Tibial nerve (tissue), 4 donors: ENCODE measurements around the gene ZFAND3.

Source experiments
- EP300 ChIP-seq, 2 donors: sonication (generic); formaldehyde crosslinking; IDR thresholded peaks; one replicate each; pipeline ENCODE4 v1.6.1; 2017; ENCODE audit warnings: antibody characterized with exemption in 2 of 2, mild to moderate bottlenecking in 1 of 2
- POLR2A ChIP-seq, 2 donors: fragments of 450-650 bp; IDR thresholded peaks; one replicate each; pipeline ENCODE4 v1.6.1; 2017; ENCODE audit warnings: antibody characterized with exemption in 2 of 2, mild to moderate bottlenecking in 2 of 2, moderate library complexity in 2 of 2
- TF ChIP-seq, protein P1 (sequence below), 5 experiments: fragments of 200-600 bp in 3 of 5; fragments of 450-650 bp in 2 of 5; sonication (generic) in 3 of 5; IDR thresholded peaks; one replicate each; pipeline ENCODE4 v1.5.1; 2016 to 2019; ENCODE audit warnings: antibody characterized with exemption in 5 of 5, mild to moderate bottlenecking in 3 of 5, moderate library complexity in 2 of 5

DNA sequence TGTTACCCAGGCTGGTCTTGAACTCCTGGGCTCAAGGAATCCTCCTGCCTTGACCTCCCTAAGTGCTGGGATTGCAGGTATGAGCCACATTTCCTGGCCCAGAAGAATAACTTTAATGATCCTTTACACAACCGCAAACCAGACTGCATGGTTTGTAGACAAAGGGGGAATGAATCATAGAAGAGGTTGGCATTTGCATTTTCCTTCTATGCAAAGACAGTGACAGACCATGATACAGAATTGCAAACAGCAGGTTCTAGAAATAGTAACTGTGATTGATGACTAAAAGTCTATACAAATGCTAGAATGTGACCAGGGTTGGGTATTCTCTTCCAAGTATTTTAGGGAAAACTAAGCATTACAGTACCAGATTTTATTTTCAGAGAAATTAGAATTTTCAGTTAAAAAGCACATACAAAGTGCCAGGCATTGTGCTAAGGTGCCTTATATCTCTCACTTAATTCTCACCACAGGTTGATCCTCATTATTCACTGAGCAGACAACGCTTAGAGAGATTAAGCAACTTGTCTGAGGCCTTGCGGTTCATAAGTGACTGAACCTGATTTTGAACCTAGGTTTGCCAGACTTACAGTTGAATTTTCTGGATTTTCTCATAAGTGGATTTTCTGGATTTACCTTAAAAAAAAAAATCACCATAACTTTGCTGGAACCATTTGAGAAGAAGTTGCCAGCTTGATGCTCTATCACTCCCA lies 146.6 kb downstream of the ZFAND3 start:
- TF ChIP-seq, protein P1, sequence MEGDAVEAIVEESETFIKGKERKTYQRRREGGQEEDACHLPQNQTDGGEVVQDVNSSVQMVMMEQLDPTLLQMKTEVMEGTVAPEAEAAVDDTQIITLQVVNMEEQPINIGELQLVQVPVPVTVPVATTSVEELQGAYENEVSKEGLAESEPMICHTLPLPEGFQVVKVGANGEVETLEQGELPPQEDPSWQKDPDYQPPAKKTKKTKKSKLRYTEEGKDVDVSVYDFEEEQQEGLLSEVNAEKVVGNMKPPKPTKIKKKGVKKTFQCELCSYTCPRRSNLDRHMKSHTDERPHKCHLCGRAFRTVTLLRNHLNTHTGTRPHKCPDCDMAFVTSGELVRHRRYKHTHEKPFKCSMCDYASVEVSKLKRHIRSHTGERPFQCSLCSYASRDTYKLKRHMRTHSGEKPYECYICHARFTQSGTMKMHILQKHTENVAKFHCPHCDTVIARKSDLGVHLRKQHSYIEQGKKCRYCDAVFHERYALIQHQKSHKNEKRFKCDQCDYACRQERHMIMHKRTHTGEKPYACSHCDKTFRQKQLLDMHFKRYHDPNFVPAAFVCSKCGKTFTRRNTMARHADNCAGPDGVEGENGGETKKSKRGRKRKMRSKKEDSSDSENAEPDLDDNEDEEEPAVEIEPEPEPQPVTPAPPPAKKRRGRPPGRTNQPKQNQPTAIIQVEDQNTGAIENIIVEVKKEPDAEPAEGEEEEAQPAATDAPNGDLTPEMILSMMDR (IDR thresholded peaks at IDR 0.05): no peak
- TF ChIP-seq POLR2A (IDR thresholded peaks at IDR 0.05) (no peak), EP300 (IDR thresholded peaks at IDR 0.05) (no peak)
